Endothelial cell of umbilical vein (primary cell): ENCODE results near the gene AFF1. TPM values are rescaled to one million over a fixed set of nuclear protein-coding genes. Genes with fewer than 3 reads are reported as not detected.

Source experiments
- BruUV-seq: library from RNA; stranded (reverse); fragments of 400-500 nt; replicated peaks from 2 replicates; lab custom pipeline; 2021; lab: Mats Ljungman, UMichigan
- CTCF ChIA-PET: fragments of 300-600, 350-600 bp; sonication (Branson Sonifier 250); formaldehyde crosslinking; loops from one replicate; lab custom pipeline; 2021; ENCODE audit warnings: antibody characterized with exemption, inconsistent platforms; lab: Charles Lee
- POLR2A ChIA-PET: fragments of 300-600, 350-600 bp; sonication (Branson Sonifier 250); formaldehyde crosslinking; loops from one replicate; lab custom pipeline; 2021; ENCODE audit warnings: antibody characterized with exemption, inconsistent platforms; lab: Charles Lee
- DNase-seq: peaks from one replicate; pipeline ENCODE4 v3.0.0-alpha.2; 2011; ENCODE audit warnings: low read depth, low spot score
- FAIRE-seq: peaks from 2 replicates; lab custom pipeline; 2011; peaks lifted over from hg19 to GRCh38; lab: Jason Lieb, UNC
- H2AFZ ChIP-seq: 2 replicates; pipeline ENCODE4 v1.6.0; 2012; ENCODE audit warnings: low read depth, low read length, control low read depth, inconsistent platforms
- H3K27ac ChIP-seq: 2 replicates; pipeline ENCODE4 v1.5.1; 2011; ENCODE audit warnings: low read depth, mild to moderate bottlenecking, control low read depth, low read length, moderate library complexity; ENCODE audit not compliant: insufficient read depth
- H3K27me3 ChIP-seq, 2 experiments: 2 replicates each; pipeline versions ENCODE4 v1.6.0 to v1.6.1; 2011; ENCODE audit warnings: low read length in 2 of 2, mixed read lengths in 1 of 2; ENCODE audit not compliant: control insufficient read depth in 2 of 2, insufficient read depth in 2 of 2
- H3K36me3 ChIP-seq, 2 experiments: 2 replicates in 1 of 2; 3 replicates in 1 of 2; pipeline ENCODE4 v1.5.1; 2011; ENCODE audit warnings: low read length in 2 of 2, mild to moderate bottlenecking in 1 of 2, moderate library complexity in 1 of 2; ENCODE audit not compliant: control insufficient read depth in 2 of 2, insufficient read depth in 2 of 2; ENCODE audit errors: extremely low read depth in 1 of 2
- H3K4me1 ChIP-seq: 3 replicates; pipeline ENCODE4 v1.5.1; 2011; ENCODE audit warnings: mild to moderate bottlenecking, low read length; ENCODE audit not compliant: control insufficient read depth, insufficient read depth; ENCODE audit errors: extremely low read depth
- H3K4me2 ChIP-seq: 2 replicates; pipeline ENCODE4 v1.6.1; 2011; ENCODE audit warnings: low read length, control low read depth, mixed read lengths; ENCODE audit not compliant: insufficient read depth
- H3K4me3 ChIP-seq, 3 experiments: fragments of 200-600 bp in 1 of 3; sonication (generic), shearing (Covaris generic) in 1 of 3; replicated peaks in 1 of 3; 2 replicates each; pipeline ENCODE4 v1.5.1; 2011 to 2016; ENCODE audit warnings: control low read depth in 3 of 3, low read length in 3 of 3, mild to moderate bottlenecking in 2 of 3, inconsistent platforms in 1 of 3, low read depth in 1 of 3, moderate library complexity in 1 of 3; ENCODE audit not compliant: insufficient read depth in 1 of 3
- H3K79me2 ChIP-seq: 2 replicates; pipeline ENCODE4 v1.6.0; 2012; ENCODE audit warnings: low read length, inconsistent platforms; ENCODE audit not compliant: control insufficient read depth, insufficient read depth
- H3K9ac ChIP-seq: replicated peaks from 2 replicates; pipeline ENCODE3; 2011; ENCODE audit warnings: low read length, control low read depth; ENCODE audit not compliant: insufficient read depth; ENCODE audit errors: extremely low read depth
- H3K9me1 ChIP-seq: replicated peaks from 3 replicates; pipeline ENCODE4 v1.6.0; 2011; ENCODE audit warnings: mild to moderate bottlenecking, low read length; ENCODE audit not compliant: control insufficient read depth, insufficient read depth; ENCODE audit errors: extremely low read depth
- H3K9me3 ChIP-seq: replicated peaks from 2 replicates; pipeline ENCODE4 v1.5.1; 2012; ENCODE audit warnings: low read length, inconsistent platforms; ENCODE audit not compliant: control insufficient read depth, insufficient read depth
- H4K20me1 ChIP-seq: replicated peaks from 2 replicates; pipeline ENCODE3; 2011; ENCODE audit warnings: mild to moderate bottlenecking, low read length; ENCODE audit not compliant: control insufficient read depth, insufficient read depth; ENCODE audit errors: extremely low read depth
- CTCF ChIP-seq, 2 donors: IDR thresholded peaks; 1 replicate in 1 of 2; 2 replicates in 1 of 2; pipeline ENCODE4 v1.5.1; 2011; ENCODE audit warnings: low read length in 2 of 2, mild to moderate bottlenecking in 2 of 2, moderate library complexity in 2 of 2, control low read depth in 1 of 2, inconsistent platforms in 1 of 2, low read depth in 1 of 2; ENCODE audit not compliant: insufficient read depth in 1 of 2; ENCODE audit errors: extremely low read depth in 1 of 2
- GATA2 ChIP-seq: IDR thresholded peaks from 2 replicates; pipeline ENCODE4 v1.7.0; 2011; ENCODE audit warnings: low read depth, mild to moderate bottlenecking, moderate library complexity, mixed read lengths, low read length; ENCODE audit not compliant: insufficient read length, insufficient read depth
- POLR2AphosphoS5 ChIP-seq: IDR thresholded peaks from 2 replicates; pipeline ENCODE4 v1.6.1; 2012; ENCODE audit warnings: low read depth, mild to moderate bottlenecking, control low read depth, low read length, moderate library complexity; ENCODE audit not compliant: insufficient read depth
- dilution Hi-C: fragments of 300-500 bp; cut with MboI; formaldehyde crosslinking; loops from one replicate; pipeline ENCODE4 v1.15.0; 2019; ENCODE audit warnings: low sequenced_read_pairs; ENCODE audit not compliant: extremely low pct_ligation_motif_present
- intact Hi-C: fragments of 100-400 bp; cut with micrococcal nuclease; formaldehyde crosslinking; loops from one replicate; pipeline ENCODE4 v1.10.0; 2022
- polyA plus RNA-seq, 4 experiments: library from polyadenylated mRNA; depleted of rRNA in 3 of 4; stranded (reverse) in 3 of 4; unstranded in 1 of 4; fragments of >200 nt; gene quantifications; 2 replicates each; pipeline versions ENCODE4 v1.2.1 to v1.2.3, GENCODE V29; 2011 to 2012; ENCODE audit warnings: missing spikeins in 1 of 4
- total RNA-seq: library from RNA; stranded (reverse); gene quantifications from 2 replicates; pipeline ENCODE4 v1.2.3, GENCODE V29; 2021
- TF ChIP-seq, protein P1 (sequence below): IDR thresholded peaks from 2 replicates; pipeline ENCODE4 v1.6.1; 2011; ENCODE audit not compliant: insufficient read depth, insufficient read length

AFF1 gene
- total and polyA plus RNA-seq, 2 donors (not counting 3 experiments of a cell fraction or from before 2014, with no cell fraction given): 26.2 to 106 TPM

- Histone ChIP-seq H3K9ac (no peak overlapping the region), H4K20me1 (no peaks in the 10 kb centered on the region), H3K4me2 (no peak overlapping the region), H3K36me3 (no peaks in the 10 kb centered on the region), H3K9me3 (no peaks in the 10 kb centered on the region), H2AFZ (no peak overlapping the region), H3K27ac (no peak overlapping the region), H3K27me3 (no peaks in the 10 kb centered on the region), H3K9me1 (no peaks in the 10 kb centered on the region), H3K79me2 (peaks cover 69% of the 10 kb centered on the region), H3K4me3 (no peak overlapping the region), H3K4me1 (peaks cover 21% of the 10 kb centered on the region)
- ChIA-PET CTCF (interaction anchor here (1.3 kb wide), 1 partner anchor 18 kb away, joined by 3 read pairs; no protein-coding TSS in a partner anchor), POLR2A (no interaction called here)
- TF ChIP-seq, protein P1, sequence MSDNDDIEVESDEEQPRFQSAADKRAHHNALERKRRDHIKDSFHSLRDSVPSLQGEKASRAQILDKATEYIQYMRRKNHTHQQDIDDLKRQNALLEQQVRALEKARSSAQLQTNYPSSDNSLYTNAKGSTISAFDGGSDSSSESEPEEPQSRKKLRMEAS: no peak
- TF ChIP-seq POLR2AphosphoS5 (no peak), CTCF (IDR thresholded peaks at IDR 0.05; ENCODE audit: extremely low read depth in 1 of 2, insufficient read depth in 1 of 2, low read depth in 1 of 2, low read length in 2 of 2) (no peak), GATA2 (no peak)
- FAIRE-seq (no peak), DNase-seq (no peak)
- dilution Hi-C loops: no loop called here
- BruUV-seq: no TSS peak
- intact Hi-C loops: no loop called here
These were observed 90.8 kb downstream of the AFF1 start for GRCh38 chr4:87025614-87026041.
